Amygdala (tissue), 56 donors: Measurements from ENCODE around the gene CHN2.

ENCODE experiments used
- DNase-seq, 56 donors: peaks; one replicate each; lab custom pipeline; 2025; lab: John Stamatoyannopoulos, UW

CHN2 gene

DNA sequence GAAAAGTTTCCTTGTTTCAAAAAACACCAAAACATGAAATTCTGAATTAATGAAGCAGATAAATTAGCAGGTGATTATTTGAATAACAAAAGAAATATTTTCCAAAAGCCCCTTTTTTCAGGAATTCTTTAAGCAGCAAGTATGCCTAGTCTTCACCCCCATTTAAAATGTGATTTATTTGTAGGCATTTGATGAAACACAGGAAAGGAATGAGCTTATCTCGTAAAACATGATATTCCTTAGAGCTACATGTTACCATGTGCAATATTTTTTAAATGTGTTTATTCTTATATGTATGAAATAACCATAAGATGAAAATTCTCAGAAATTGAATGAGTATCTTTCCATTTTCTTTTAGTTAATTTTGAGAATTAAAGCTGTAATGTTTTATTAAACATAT, 106.1 kb downstream of the CHN2 start:
- no peak for DNase-seq

DNA sequence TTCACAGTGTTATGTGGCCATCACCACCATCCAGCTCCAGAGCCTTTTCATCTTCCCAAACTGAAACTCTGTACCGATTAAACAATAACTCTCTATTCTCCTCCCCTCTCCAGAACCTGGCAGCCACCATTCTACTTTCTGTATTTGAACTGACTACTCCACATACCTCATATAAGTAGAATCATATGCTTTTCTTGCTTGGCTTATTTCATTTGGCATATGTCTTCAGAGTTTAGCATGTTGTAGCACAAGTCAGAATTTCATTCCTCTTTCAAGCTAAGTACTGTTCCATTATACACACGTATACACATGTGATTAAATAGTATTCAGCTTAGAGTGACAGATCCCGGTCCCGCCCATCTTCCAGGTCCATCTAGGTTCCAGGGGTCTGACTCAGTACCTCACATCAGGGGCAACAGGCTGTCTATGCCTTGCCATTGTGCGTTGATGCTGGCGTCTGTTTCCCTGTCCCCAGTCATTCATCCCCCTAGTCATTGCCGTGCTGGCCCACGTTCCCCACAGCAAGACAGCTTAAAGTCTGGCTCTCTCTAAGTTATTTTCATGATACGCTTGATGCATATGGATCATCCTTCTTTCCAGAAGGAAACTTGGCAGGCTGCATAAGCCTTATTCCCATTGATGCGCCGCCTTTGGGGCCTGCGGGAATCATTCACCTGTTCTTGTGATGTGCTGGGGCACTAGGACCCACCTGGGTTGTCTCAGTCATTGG, 108.3 kb downstream of the CHN2 start:
- no peak for DNase-seq

DNA sequence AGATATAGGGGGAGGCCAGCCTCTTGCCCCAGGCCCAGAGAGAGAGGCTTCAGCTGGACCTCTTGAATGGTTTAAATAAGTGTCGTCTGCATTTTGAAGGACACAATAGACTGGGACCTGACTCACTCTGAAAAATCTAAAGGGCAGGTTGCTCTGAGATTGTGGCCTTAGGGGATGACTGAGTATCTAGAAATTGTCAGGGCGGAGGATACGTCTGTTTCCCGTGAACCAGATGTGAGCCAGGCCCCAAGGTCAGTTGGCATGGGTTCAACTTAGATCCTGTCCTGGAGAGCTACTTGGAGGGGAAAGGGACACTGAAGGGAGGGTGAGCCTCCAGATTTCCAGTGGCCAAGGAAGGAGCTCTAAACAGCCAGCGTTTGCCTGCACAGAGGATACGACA, 110.2 kb downstream of the CHN2 start:
- no peak for DNase-seq

GRCh38 chr7:29306319-29306991, 111.9 kb downstream of the CHN2 start:
- DNase-seq, result peak in 1 of 56 donors; percentile 19

DNA sequence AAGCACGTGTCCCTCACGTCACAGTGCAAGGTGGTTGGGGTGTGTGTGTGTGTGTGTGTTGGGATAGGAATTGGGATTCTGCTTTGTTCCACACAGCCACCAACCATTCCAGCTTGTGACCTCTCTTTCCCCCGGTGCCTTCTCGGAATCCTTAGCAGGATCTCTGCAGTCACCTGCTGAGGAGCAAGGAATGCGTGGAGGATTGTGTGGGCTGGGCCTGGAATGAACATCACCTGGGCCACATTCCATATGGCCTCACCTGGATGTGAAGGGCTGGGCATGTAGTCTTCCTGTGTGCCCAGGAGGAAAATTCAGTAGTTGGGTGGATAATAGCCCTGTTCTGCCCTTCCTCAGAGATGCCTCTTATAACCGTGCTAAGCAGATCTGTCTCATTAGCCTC, 113.8 kb downstream of the CHN2 start:
- no peak for DNase-seq

GRCh38 chr7:29309041-29309854, 114.7 kb downstream of the CHN2 start:
- no peak for DNase-seq

GRCh38 chr7:29310625-29311024, 116.0 kb downstream of the CHN2 start:
- DNase-seq, result no peak

GRCh38 chr7:29311314-29311713, 116.7 kb downstream of the CHN2 start:
- DNase-seq, result no peak

DNA sequence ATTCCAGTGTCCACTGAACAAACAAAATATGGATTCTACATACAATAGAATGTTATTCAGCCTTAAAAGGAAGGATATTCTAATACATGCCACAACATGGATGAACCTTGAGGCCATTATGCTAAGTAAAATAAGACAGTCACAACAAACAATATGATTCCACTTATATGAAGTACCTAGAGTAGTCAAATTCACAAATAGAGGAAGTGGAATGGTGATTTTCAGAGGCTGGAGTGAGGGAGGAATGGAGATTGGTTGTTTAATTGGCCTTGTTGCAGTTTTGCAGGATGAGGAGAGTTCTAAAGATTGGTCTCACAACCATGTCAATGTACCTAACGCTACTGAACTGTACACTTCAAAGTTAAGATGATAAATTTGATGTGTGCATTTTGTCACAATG, 119.6 kb downstream of the CHN2 start:
- no peak for DNase-seq

DNA sequence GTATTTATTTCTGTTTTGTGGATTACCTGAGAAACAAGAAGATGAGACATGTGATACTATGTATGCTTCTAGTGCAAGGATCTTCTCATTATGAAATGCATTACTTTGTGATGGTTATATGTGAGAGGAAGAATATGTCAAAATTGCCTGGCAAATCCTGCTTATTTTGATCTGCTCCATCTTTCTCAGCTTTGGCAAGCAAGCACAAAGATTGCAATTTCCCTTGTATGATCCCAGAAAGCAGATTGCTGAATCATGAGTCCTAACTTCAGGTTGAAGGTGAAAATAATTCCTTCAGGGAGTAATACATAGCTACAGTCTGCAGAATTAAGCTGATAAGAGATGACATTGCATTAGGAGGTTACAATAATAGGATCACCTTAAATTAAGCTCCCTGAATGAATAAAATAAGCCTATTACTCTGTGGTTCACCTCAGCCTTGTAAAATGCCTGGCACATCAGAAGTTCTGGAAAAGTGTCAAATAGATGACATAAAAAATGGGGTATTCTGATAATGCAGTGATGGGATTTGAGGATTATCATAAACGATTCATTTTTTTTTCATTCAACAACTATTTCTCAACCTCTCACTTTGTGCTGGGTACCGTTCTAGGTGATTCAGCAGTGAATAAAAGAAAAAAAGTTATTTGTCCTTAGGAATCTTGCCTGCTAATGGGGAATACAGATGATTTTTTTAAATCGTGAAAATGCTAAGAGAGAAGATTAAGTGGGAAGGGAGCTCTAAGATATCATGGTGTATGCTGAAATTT, 120.7 kb downstream of the CHN2 start:
- no peak for DNase-seq

DNA sequence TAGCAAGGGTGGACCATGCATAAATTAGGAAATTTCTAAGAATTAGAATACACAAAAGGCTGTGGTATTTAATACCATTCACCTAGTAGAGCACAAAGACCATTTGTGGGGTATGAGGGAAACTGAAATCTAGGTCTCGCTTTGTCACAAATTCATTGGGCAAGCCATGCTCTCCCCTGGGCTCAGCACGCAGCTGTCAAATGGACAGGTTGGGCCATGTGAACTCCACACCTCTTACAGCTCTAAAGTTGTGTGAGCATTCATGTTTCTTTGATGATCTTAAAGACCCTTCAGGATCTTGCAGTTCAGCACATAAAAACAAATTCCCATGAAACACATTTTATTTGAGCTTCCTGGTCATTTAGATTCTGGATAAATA, 121.3 kb downstream of the CHN2 start:
- DNase-seq, result no peak

DNA sequence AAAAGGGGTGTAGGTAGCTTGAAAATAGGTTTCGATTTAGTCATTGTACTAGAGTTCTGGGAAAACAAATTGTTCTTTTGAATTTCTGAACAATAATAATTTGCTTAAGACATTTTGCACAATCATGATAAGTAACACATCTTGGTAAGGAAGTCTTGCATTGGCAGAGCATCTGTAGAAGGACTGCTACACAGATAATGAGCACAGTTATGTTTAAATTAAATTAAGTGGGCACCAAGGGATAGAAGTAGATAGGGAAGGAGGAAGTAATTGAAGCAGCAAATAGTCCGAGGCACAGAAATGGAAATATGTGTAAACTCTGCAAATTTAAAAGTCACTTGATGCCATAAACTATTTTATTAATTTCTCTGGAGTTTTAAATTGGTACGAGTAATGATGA, 122.4 kb downstream of the CHN2 start:
- no peak for DNase-seq

DNA sequence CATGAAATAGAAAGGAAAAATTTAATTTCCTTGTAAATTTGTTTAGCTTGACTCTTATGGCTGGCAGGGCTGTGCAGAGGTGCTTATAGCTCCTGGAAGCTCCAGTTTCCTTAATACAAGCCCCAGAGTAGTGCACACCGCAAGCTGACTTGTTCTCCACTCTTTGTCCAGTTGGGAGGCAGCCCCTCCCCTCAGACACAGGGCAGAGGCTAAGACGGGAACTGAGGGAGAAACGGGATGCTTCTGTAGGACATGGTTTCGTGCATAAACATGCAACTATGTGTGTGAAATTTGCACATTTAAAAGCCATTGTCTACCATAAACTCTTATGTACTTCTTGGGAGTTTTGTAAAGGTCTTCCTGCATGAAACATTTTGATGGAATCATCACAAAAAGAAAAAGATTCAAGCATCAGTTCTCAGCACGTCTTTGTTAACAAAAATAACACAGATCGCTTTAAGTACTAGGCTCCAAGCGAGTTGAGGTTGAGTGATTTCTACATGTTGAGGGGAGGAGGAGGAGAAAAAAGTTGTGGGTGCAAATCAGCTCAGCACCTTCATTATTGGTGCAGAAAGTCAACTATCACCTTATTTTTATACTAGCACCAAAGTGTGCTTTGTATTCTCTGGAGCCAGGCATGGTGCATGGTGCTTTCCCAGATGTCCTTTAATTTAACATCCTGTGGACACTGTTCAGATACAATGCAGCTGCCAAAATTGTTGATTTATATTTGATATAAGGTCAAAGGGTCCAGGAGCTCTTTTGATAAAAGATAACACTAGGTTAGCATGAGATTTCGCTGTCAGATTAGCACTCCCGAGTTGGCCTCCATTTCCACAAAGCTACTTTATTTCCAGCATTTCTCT, 124.5 kb downstream of the CHN2 start:
- peak in 4 of 56 donors; percentile 12 to 49 (median 26) for DNase-seq

DNA sequence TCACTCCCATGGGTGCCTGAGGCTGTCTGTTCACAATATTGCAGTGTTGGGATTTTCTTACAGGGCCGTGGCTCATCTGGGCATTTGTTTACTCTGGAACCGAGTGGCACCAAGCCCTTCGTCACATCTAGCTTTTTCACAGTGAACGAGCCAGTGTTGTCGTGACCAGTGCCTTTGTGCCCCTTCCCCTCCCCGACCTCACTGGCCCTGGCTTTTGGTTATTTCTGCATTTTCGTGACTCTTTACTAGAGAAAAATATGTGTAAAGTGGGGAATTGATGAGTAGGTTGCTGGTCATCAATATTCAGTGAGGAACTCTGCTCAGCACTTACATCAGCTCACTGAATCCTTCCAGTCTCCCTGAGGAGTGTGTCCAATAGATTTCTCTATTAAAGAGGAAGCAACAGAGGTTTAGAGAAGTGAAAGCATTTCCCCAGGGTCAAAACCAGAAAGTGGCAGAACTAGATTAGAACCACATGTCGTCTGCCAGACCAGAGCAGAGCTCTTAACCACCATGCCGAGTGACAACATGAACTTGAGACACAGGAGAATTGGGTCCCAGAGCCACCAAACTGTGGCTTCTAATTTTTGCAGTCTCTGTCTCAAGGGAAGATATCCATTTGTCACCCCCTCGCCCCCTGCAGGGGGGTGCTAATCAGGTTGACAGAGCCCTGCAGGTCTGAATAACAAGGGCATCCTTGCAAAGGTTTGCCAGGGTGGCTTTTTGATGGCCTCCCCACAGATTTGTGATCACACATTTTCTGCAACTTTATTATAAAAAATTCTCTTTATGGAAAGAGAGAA, 125.3 kb downstream of the CHN2 start:
- DNase-seq, result peak in 49 of 56 donors; percentile 9 to 86 (median 55)

- peak in 1 of 56 donors; percentile 34 for DNase-seq
Observed at GRCh38 chr7:29320577-29320976, 126.0 kb downstream of the CHN2 start.

- no peak for DNase-seq
Observed at GRCh38 chr7:29322023-29322712, 127.6 kb downstream of the CHN2 start.

DNA sequence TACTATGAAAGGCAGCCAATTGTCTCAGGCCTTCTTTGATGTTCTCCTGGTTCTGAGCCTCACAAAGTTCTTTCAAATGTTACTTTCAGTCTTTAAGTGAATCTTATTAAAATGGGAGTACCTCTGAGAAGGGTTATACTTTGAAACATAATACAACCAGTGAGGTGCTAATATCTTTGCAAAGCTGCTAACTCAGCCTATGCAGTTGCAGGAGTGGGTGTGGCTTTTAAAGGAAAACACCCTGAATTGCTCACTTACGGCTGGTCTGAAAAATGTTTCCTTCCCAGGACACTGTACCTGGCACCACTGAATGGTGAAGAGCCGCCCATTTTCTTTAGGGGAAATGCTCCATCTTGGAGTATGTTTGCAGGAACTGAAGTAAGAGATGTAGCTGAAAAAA, 130.9 kb downstream of the CHN2 start:
- no peak for DNase-seq

- no peak for DNase-seq
Observed at GRCh38 chr7:29326864-29327263, 132.3 kb downstream of the CHN2 start.
